ENCODE data around the gene ZFAND4. TPM values are rescaled to one million over a fixed set of nuclear protein-coding genes. Genes with fewer than 3 reads are reported as not detected.
"Not testable (repeated sequence)": the region's sequence is repeated elsewhere in the genome, so short reads cannot be mapped to it uniquely, and the experiment has no call there.

The ZFAND4 gene
- total RNA-seq, 1 experiment from 2014 or later = 18.3 TPM

- TF ChIP-seq PRDM15 (CRISPR knock-in tag; IDR thresholded peaks at IDR 0.05) (no peak), TEAD1 (CRISPR knock-in tag; IDR thresholded peaks at IDR 0.05) (no peak), HMGXB4 (CRISPR knock-in tag; IDR thresholded peaks at IDR 0.05) (peak; percentile 81; the same call in 1 of the 2 replicates), NFATC4 (CRISPR knock-in tag; IDR thresholded peaks at IDR 0.05) (no peak), RELA (CRISPR knock-in tag; IDR thresholded peaks at IDR 0.05; ENCODE audit: borderline replicate concordance) (no peak), ZNF138 (CRISPR knock-in tag; conservative IDR thresholded peaks at IDR 0.05) (no peak), JUN (CRISPR knock-in tag; IDR thresholded peaks at IDR 0.05) (0 out of 2 replicates have a peak, but pooled peaks have one; percentile 18), MAX (CRISPR knock-in tag; IDR thresholded peaks at IDR 0.05) (peak; percentile 89), AFF4 (CRISPR knock-in tag; IDR thresholded peaks at IDR 0.05; ENCODE audit: borderline replicate concordance) (0 out of 2 replicates have a peak, but pooled peaks have one; percentile 43), STAT6 (CRISPR knock-in tag; conservative IDR thresholded peaks at IDR 0.05; ENCODE audit: low read depth) (no peak)
Observed at GRCh38 chr10:45672181-45673073, at the start of gene ZFAND4 (continued).

- H3K9me3 Mint-ChIP-seq; H3K27ac Mint-ChIP-seq; CTCF ChIA-PET; H3K4me1 Mint-ChIP-seq; DNase-seq (ENCODE audit: low spot score); H3K27me3 Mint-ChIP-seq (ENCODE audit: low read depth); H3K36me3 Mint-ChIP-seq; ATAC-seq; H3K4me3 Mint-ChIP-seq; POLR2A ChIA-PET: not testable (repeated sequence)
Observed at GRCh38 chr10:45721503-45721902, 48.9 kb upstream of the ZFAND4 start.

- POLR2A ChIA-PET; DNase-seq (ENCODE audit: low spot score); CTCF ChIA-PET; H3K36me3 Mint-ChIP-seq; H3K9me3 Mint-ChIP-seq; H3K27ac Mint-ChIP-seq; ATAC-seq; H3K27me3 Mint-ChIP-seq (ENCODE audit: low read depth); H3K4me1 Mint-ChIP-seq; H3K4me3 Mint-ChIP-seq: not testable (repeated sequence)
Observed at GRCh38 chr10:45717642-45718041, 45.1 kb upstream of the ZFAND4 start.

GRCh38 chr10:45717053-45717452 is 44.5 kb upstream of the ZFAND4 start:
- POLR2A ChIA-PET, H3K27ac Mint-ChIP-seq: not testable (repeated sequence)

GRCh38 chr10:45711223-45711622 is 38.7 kb upstream of the ZFAND4 start:
- H3K27ac Mint-ChIP-seq; DNase-seq (ENCODE audit: low spot score); H3K36me3 Mint-ChIP-seq; POLR2A ChIA-PET; H3K4me1 Mint-ChIP-seq; H3K27me3 Mint-ChIP-seq (ENCODE audit: low read depth); H3K9me3 Mint-ChIP-seq; H3K4me3 Mint-ChIP-seq; ATAC-seq; CTCF ChIA-PET: not testable (repeated sequence)

More at GRCh38 chr10:45717053-45717452, 44.5 kb upstream of the ZFAND4 start:
- H3K4me3 Mint-ChIP-seq; DNase-seq (ENCODE audit: low spot score); H3K27me3 Mint-ChIP-seq (ENCODE audit: low read depth); ATAC-seq; H3K36me3 Mint-ChIP-seq; CTCF ChIA-PET; H3K9me3 Mint-ChIP-seq; H3K4me1 Mint-ChIP-seq: not testable (repeated sequence)
